Endodermal cell (in vitro differentiated cells): ENCODE data around the gene DNAJC4. TPM values are rescaled to one million over a fixed set of nuclear protein-coding genes. Genes with fewer than 3 reads are reported as not detected.

Experiments
- DNase-seq: peaks from one replicate; pipeline ENCODE4 v3.0.0-alpha.2; 2017
- H3K27ac ChIP-seq: 2 replicates; pipeline ENCODE4 v1.5.1; 2013; ENCODE audit warnings: mild to moderate bottlenecking, low read depth, low read length, moderate library complexity
- H3K27me3 ChIP-seq: 2 replicates; pipeline ENCODE4 v1.6.1; 2013; ENCODE audit warnings: mild to moderate bottlenecking, low read length, moderate library complexity; ENCODE audit not compliant: insufficient read depth, control insufficient read depth, poor library complexity, severe bottlenecking
- H3K36me3 ChIP-seq: 2 replicates; pipeline ENCODE4 v1.7.0; 2013; ENCODE audit warnings: mild to moderate bottlenecking, low read length, moderate library complexity; ENCODE audit not compliant: control insufficient read depth, insufficient read depth
- H3K4me1 ChIP-seq: one replicate; pipeline ENCODE4 v1.7.0; 2013; ENCODE audit warnings: low read length; ENCODE audit not compliant: control insufficient read depth, insufficient read depth
- H3K4me3 ChIP-seq: 2 replicates; pipeline ENCODE4 v1.5.1; 2013; ENCODE audit warnings: mild to moderate bottlenecking, low read length, moderate library complexity
- H3K9ac ChIP-seq: 2 replicates; pipeline ENCODE4 v1.6.1; 2013; ENCODE audit warnings: mild to moderate bottlenecking, low read length, moderate library complexity; ENCODE audit not compliant: poor library complexity, severe bottlenecking; ENCODE audit errors: extremely low read depth
- H3K9me3 ChIP-seq: 2 replicates; pipeline ENCODE4 v1.6.1; 2013; ENCODE audit warnings: mild to moderate bottlenecking, low read length, moderate library complexity; ENCODE audit not compliant: control insufficient read depth
- H3K27ac Mint-ChIP-seq: 2 replicates; pipeline ENCODE4 v1.8.0; 2020; ENCODE audit warnings: mixed read lengths
- H3K27me3 Mint-ChIP-seq: 2 replicates; pipeline ENCODE4 v1.8.0; 2021; ENCODE audit warnings: mild to moderate bottlenecking, mixed read lengths; ENCODE audit not compliant: insufficient read depth
- H3K36me3 Mint-ChIP-seq: 2 replicates; pipeline ENCODE4 v1.8.0; 2020; ENCODE audit warnings: low read depth, mixed read lengths
- H3K4me1 Mint-ChIP-seq: 2 replicates; pipeline ENCODE4 v1.8.0; 2020; ENCODE audit warnings: mixed read lengths
- H3K4me3 Mint-ChIP-seq: 2 replicates; pipeline ENCODE4 v1.8.0; 2020; ENCODE audit warnings: mild to moderate bottlenecking, moderate library complexity, mixed read lengths
- H3K9me3 Mint-ChIP-seq: 2 replicates; pipeline ENCODE4 v1.8.0; 2020; ENCODE audit warnings: mild to moderate bottlenecking, mixed read lengths
- CTCF ChIP-seq: fragments of 200-600 bp; sonication (generic); conservative IDR thresholded peaks from 2 replicates; pipeline ENCODE4 v1.5.0; 2021; ENCODE audit warnings: antibody characterized with exemption, mild to moderate bottlenecking
- WGBS, 2 experiments: methylation state at CpG; one replicate each; pipeline versions ENCODE4 v1.1.5 to v1.1.7; 2013; ENCODE audit warnings: missing lambda C conversion rate in 2 of 2, mixed read lengths in 1 of 2; ENCODE audit not compliant: insufficient coverage in 1 of 2, insufficient read length in 1 of 2; 5-methylcytosine and 5-hydroxymethylcytosine counted together
- total RNA-seq, 2 donors: library from RNA; stranded (reverse); fragmentation: NEBNext Ultra II Directional in 1 of 2; extraction: Animal tissue kit (Norgen Biotek cat#: 25700) in 1 of 2; gene quantifications; 2 replicates in 1 of 2; 3 replicates in 1 of 2; pipeline ENCODE4 v1.2.1, GENCODE V29; 2021

Gene DNAJC4
- total RNA-seq, 2 donors from 2014 or later = 20.3 to 22.9 TPM

- Mint-ChIP-seq H3K27ac (no peak overlapping the region), H3K36me3 (peaks cover 19% of the 10 kb centered on the region)
- DNase-seq = no peak
Measured at GRCh38 chr11:64275841-64276240, 45.5 kb downstream of the DNAJC4 start.

GRCh38 chr11:64276653-64277431 lies 46.5 kb downstream of the DNAJC4 start:
- Mint-ChIP-seq H3K4me1 (peaks cover 3% of the 10 kb centered on the region), H3K27ac (no peak overlapping the region), H3K36me3 (peaks cover 27% of the 10 kb centered on the region), H3K4me3 (no peak overlapping the region), H3K9me3 (no peaks in the 10 kb centered on the region), H3K27me3 (no peaks in the 10 kb centered on the region)
- Histone ChIP-seq H3K4me1 (no peaks in the 10 kb centered on the region), H3K27ac (no peak overlapping the region), H3K9ac (no peak overlapping the region), H3K36me3 (peaks cover 9% of the 10 kb centered on the region), H3K27me3 (no peaks in the 10 kb centered on the region), H3K9me3 (no peaks in the 10 kb centered on the region), H3K4me3 (no peak overlapping the region)
- WGBS, 2 experiments = 91% methylated on average over 11 to 17 of the region's 17 CpGs
- TF ChIP-seq CTCF = no peak
- no peak for DNase-seq

More at GRCh38 chr11:64275841-64276240, 45.5 kb downstream of the DNAJC4 start:
- H3K27ac ChIP-seq = no peak overlapping the region
- no peaks in the 10 kb centered on the region for H3K27me3 ChIP-seq
- H3K27me3 Mint-ChIP-seq = no peaks in the 10 kb centered on the region
- no peaks in the 10 kb centered on the region for H3K9me3 Mint-ChIP-seq
- H3K9ac ChIP-seq = no peak overlapping the region
- 95 to 100% methylated on average over 1 to 2 of the region's 2 CpGs for WGBS, 2 experiments
- H3K4me1 Mint-ChIP-seq = peaks cover 3% of the 10 kb centered on the region
- no peaks in the 10 kb centered on the region for H3K9me3 ChIP-seq
- H3K4me1 ChIP-seq = no peaks in the 10 kb centered on the region
- peaks cover 9% of the 10 kb centered on the region for H3K36me3 ChIP-seq
- TF ChIP-seq CTCF = no peak
- no peak overlapping the region for H3K4me3 ChIP-seq
- no peak overlapping the region for H3K4me3 Mint-ChIP-seq

GRCh38 chr11:64278576-64279190 lies 48.3 kb downstream of the DNAJC4 start:
- Mint-ChIP-seq H3K27ac (no peak overlapping the region), H3K36me3 (peaks cover 33% of the 10 kb centered on the region), H3K9me3 (no peaks in the 10 kb centered on the region), H3K27me3 (no peaks in the 10 kb centered on the region), H3K4me3 (no peak overlapping the region), H3K4me1 (peaks cover 3% of the 10 kb centered on the region)
- H3K36me3 ChIP-seq = peaks cover 19% of the 10 kb centered on the region
- peak; percentile 16 for TF ChIP-seq CTCF
- H3K27ac ChIP-seq = no peak overlapping the region
- no peaks in the 10 kb centered on the region for H3K27me3 ChIP-seq
- H3K9ac ChIP-seq = no peak overlapping the region
- 85 to 90% methylated on average over 7 to 8 of the region's 8 CpGs for WGBS, 2 experiments
- no peaks in the 10 kb centered on the region for H3K9me3 ChIP-seq
- DNase-seq = no peak
- no peaks in the 10 kb centered on the region for H3K4me1 ChIP-seq
- no peak overlapping the region for H3K4me3 ChIP-seq
